Ishikawa (cell line): ENCODE results near the gene SYNDIG1.

ENCODE experiments used
- CEBPB ChIP-seq: IDR thresholded peaks from 2 replicates; pipeline ENCODE4 v1.6.1; 2012
- CREB1 ChIP-seq: IDR thresholded peaks from 2 replicates; pipeline ENCODE4 v1.6.1; 2012; ENCODE audit warnings: low read depth
- EGR1 ChIP-seq: IDR thresholded peaks from 2 replicates; pipeline ENCODE4 v1.6.1; 2012
- EP300 ChIP-seq: IDR thresholded peaks from 2 replicates; pipeline ENCODE4 v1.6.1; 2012; ENCODE audit warnings: borderline replicate concordance
- FOXM1 ChIP-seq: IDR thresholded peaks from 2 replicates; pipeline ENCODE4 v1.6.1; 2012; ENCODE audit warnings: low read depth, borderline replicate concordance
- NFIC ChIP-seq: IDR thresholded peaks from 2 replicates; pipeline ENCODE4 v1.6.1; 2012
- RAD21 ChIP-seq: IDR thresholded peaks from 2 replicates; pipeline ENCODE4 v1.6.1; 2012; ENCODE audit warnings: low read depth
- TAF1 ChIP-seq: IDR thresholded peaks from 2 replicates; pipeline ENCODE4 v1.6.1; 2012; ENCODE audit warnings: low read depth, mild to moderate bottlenecking
- TCF12 ChIP-seq: IDR thresholded peaks from 2 replicates; pipeline ENCODE4 v1.6.1; 2012; ENCODE audit warnings: low read depth
- TEAD4 ChIP-seq: IDR thresholded peaks from 2 replicates; pipeline ENCODE4 v1.6.1; 2012
- TF ChIP-seq, protein P1 (sequence below): IDR thresholded peaks from 2 replicates; pipeline ENCODE4 v1.6.1; 2012; ENCODE audit warnings: low read depth, mild to moderate bottlenecking
- TF ChIP-seq, protein P2 (sequence below): IDR thresholded peaks from 2 replicates; pipeline ENCODE4 v1.6.1; 2012

DNA sequence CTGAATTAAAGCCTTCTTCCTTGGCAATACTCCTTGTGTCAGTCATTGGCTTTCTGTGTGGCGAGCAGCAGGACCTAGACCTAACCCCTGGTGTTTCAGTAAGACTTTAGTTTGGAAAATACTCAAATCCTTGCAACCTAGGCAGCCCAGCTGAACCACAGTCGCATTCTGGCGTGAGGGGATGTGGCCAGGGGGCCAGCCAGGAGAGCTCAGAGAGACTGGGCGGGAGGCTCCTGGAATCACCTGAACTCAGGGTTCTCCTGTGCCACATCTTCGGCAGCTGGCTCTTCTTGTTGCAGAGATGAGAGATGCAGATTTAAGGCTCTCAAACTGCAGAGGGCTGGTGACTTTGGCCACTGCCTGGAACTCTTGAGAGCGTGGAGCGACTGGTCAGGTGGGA, 102.7 kb downstream of the SYNDIG1 start:
- TF ChIP-seq TAF1 = no peak
- TF ChIP-seq TCF12 = no peak
- TF ChIP-seq FOXM1 = no peak
- TF ChIP-seq, protein P1, sequence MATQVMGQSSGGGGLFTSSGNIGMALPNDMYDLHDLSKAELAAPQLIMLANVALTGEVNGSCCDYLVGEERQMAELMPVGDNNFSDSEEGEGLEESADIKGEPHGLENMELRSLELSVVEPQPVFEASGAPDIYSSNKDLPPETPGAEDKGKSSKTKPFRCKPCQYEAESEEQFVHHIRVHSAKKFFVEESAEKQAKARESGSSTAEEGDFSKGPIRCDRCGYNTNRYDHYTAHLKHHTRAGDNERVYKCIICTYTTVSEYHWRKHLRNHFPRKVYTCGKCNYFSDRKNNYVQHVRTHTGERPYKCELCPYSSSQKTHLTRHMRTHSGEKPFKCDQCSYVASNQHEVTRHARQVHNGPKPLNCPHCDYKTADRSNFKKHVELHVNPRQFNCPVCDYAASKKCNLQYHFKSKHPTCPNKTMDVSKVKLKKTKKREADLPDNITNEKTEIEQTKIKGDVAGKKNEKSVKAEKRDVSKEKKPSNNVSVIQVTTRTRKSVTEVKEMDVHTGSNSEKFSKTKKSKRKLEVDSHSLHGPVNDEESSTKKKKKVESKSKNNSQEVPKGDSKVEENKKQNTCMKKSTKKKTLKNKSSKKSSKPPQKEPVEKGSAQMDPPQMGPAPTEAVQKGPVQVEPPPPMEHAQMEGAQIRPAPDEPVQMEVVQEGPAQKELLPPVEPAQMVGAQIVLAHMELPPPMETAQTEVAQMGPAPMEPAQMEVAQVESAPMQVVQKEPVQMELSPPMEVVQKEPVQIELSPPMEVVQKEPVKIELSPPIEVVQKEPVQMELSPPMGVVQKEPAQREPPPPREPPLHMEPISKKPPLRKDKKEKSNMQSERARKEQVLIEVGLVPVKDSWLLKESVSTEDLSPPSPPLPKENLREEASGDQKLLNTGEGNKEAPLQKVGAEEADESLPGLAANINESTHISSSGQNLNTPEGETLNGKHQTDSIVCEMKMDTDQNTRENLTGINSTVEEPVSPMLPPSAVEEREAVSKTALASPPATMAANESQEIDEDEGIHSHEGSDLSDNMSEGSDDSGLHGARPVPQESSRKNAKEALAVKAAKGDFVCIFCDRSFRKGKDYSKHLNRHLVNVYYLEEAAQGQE = no peak
- no peak for TF ChIP-seq NFIC
- no peak for TF ChIP-seq TEAD4
- TF ChIP-seq, protein P2, sequence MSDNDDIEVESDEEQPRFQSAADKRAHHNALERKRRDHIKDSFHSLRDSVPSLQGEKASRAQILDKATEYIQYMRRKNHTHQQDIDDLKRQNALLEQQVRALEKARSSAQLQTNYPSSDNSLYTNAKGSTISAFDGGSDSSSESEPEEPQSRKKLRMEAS = no peak
- TF ChIP-seq EP300 = no peak
- TF ChIP-seq CEBPB = no peak
- TF ChIP-seq RAD21 = no peak
- no peak for TF ChIP-seq CREB1
- no peak for TF ChIP-seq EGR1
